Activated CD8-positive, alpha-beta memory T cell treated with anti-CD3 and anti-CD28 coated beads for 36 hours (primary cell): ENCODE results near the gene FIZ1. TPM values are rescaled to one million over a fixed set of nuclear protein-coding genes. Genes with fewer than 3 reads are reported as not detected.
"Not testable (repeated sequence)": the region's sequence is repeated elsewhere in the genome, so short reads cannot be mapped to it uniquely, and the experiment has no call there.

Experiments used
- CTCF ChIA-PET: fragments of 350-600 bp; sonication (Branson Sonifier 250); formaldehyde crosslinking; loops from one replicate; lab custom pipeline; 2021; ENCODE audit warnings: antibody characterized with exemption; lab: Charles Lee
- POLR2A ChIA-PET: fragments of 350-600 bp; sonication (Branson Sonifier 250); formaldehyde crosslinking; loops from one replicate; lab custom pipeline; 2021; ENCODE audit warnings: antibody characterized with exemption; lab: Charles Lee
- total RNA-seq, 2 experiments: library from RNA; stranded (reverse); gene quantifications; one replicate each; pipeline ENCODE4 v1.2.3, GENCODE V29; 2021

Gene FIZ1
- total RNA-seq, 2 experiments from 2014 or later = 17.4 to 17.8 TPM

DNA sequence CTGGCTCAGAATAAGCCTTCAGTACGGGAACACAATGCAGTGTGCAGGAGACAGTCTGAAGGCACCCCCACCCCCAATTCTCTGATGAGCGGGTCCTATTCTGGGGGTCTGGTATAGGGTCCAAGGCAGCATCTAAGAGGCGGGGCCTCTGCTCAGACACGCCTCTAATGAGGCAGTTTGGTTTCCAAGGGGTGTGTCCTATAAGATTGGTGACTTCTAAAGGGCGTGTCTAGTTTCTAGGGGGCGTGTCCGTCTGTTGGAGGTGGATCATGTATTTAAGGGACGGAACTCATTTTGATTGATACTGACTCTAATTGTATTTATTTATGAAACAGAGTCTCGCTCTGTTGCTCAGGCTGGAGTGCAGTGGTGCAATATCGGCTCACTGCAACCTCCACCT lies 8.7 kb downstream of the FIZ1 start:
- ChIA-PET POLR2A (no interaction called here), CTCF (no interaction called here)

DNA sequence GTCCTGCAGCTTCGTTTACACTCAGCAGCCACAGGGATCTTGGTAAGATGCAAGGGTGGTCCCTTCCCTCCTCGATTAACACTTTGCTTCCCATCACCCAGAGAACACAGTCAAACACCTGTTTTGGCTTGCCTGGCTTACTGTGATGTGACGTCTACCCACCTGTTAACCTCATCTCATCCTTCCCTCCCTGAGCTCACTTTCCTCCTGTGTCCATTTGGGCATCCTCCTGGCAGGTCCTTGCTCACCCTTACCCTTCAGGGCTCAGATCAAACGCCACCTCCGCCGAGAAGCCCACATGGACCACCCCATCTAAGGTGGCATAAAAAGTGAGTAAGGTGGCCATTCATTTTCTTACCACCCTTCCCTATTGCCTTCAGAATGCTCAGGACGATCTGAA lies 9.2 kb downstream of the FIZ1 start:
- ChIA-PET CTCF (no interaction called here), POLR2A (no interaction called here)

DNA sequence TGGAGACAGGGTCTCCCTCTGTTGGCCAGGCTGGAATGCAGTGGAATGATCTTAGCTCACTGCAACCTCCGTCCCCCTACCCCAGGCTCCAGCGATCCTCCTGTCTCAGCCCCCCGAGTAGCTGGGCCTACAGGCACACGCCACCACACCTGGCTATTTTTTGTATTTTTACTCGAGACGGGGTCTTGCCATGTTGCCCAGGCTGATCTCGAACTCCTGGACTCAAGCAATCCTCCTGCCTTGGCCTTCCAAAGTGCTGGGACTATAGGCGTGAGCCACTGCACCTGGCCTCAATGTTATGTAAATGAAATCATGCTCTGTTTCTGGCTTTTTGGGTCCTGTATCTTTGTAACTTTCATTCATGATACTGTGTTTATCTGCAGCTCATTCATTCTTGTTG lies 10.6 kb downstream of the FIZ1 start:
- ChIA-PET POLR2A (no interaction called here), CTCF (no interaction called here)

DNA sequence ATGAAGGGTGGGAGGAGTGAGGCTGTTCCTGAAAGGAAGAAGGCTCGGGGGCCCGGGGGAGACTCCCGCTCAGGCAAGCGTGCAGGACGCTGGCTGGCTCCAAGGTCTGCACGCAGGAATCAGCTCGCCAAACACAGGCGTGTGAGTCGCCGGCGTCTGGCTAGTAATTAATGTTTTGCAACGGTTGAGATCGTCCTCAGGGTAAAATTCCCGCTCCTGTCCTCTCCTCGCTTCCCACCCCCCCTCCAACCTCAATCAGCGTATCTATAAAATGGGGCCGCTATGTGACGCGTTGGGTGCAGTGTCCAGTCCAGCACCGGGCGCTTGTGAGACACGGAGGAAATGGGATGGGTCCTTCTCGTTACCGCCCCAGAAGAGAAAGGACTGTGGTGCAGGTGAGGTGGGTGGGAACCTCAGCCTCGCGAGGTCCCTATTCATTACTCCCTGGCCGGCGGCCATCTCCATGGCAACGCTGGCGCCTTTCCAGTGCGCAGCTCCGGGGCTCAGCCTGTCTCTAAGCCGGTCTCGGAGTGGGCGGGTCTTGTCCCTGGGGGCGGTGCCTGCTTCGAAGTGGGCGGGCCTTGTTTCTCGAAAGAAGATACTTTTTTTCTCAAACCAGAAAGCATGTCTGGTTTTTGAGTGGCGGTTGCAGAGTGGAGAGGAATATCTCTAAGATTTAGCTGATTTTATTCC lies 12.2 kb downstream of the FIZ1 start:
- ChIA-PET POLR2A (interaction anchor here (0.6 to 1.2 kb wide), 2 partner anchors 12 to 551 kb away, joined by 3 to 5 read pairs; partner anchors contain the start of gene FIZ1), CTCF (interaction anchor here (0.9 to 2.5 kb wide), 3 partner anchors 11 to 47 kb away, joined by 3 to 7 read pairs (median 6); partner anchors contain the start of genes FIZ1 and ZNF865)

DNA sequence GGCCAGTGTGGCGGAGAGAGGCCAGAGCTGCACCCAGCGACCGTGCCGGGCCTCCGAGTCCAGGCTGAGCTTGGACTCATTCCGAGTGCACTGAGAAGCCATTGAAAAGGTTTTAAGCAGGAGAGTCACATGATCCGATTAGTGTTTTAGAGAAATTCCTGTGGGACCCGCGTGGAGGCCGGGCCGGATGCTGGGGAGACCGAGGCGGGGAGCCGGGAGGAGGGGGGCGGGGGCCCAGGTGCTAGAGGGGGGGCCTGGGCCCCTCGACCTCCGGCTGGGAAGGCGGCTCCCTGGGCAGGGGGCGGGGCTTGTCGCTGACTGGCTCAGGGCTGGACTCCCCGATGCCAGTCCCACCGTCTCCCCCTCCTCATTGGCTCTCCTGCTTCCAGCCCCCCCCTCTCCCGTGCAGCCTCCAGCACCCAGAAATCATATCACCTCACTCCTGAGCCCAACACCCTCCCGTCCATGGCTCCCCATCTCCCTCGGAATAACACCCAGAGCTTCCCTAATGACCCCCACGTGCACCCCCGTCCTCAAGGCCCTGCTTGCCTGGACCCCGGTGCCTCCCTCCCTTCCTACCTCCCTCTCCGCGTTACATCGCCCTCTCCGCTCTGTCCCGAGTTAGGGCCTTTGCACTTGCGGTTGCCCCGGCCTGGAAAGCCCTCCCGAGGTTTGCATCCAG lies 13.5 kb downstream of the FIZ1 start:
- CTCF ChIA-PET = interaction anchor here (2.5 kb wide), 1 partner anchor 13 kb away, joined by 7 read pairs; the partner anchor contains the start of gene FIZ1
- POLR2A ChIA-PET = no interaction called here

DNA sequence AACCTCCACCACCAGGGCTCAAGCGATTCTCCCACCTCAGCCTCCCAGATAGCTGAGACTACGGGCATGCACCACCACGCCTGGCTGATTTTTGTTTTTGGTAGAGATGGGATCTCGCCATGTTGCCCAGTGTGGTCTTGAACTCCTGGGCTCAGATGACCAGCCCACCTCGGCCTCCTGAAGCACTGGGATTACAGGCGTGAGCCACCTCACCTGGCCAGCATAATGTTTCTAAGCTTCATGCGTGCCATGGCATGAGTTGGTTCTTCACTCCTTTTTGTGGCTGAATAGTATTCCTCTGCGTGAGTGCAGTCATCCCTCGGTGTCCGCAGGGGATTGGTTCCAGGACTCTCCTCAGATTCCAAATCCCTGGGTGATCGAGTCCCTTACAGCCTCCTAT lies 14.4 kb downstream of the FIZ1 start:
- ChIA-PET CTCF (interaction anchor here (0.6 kb wide), 1 partner anchor 81 kb away, joined by 3 read pairs; no protein-coding TSS in a partner anchor), POLR2A (no interaction called here)

DNA sequence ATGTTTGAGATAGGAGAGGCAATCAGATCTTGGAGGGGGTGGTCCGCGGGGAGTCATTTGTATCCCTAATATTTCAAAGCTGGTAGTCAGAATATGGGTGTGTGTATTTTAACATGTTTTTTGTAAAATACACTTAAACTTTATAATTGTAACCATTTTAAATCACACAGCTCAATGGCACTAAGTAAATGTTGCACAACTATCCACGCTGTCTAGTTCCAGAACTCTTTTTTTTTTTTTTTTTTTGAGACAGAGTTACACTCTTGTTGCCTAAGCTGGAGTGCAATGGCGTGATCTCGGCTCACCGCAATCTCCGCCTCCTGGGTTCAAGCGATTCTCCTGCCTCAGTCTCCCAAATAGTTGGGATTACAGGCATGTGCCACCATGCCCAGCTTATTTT lies 15.4 kb downstream of the FIZ1 start:
- ChIA-PET POLR2A (interaction anchor here (1.2 kb wide), 1 partner anchor 15 kb away, joined by 7 read pairs; the partner anchor contains the start of gene FIZ1), CTCF (interaction anchor here (0.6 kb wide), 1 partner anchor 80 kb away, joined by 3 read pairs; no protein-coding TSS in a partner anchor)

DNA sequence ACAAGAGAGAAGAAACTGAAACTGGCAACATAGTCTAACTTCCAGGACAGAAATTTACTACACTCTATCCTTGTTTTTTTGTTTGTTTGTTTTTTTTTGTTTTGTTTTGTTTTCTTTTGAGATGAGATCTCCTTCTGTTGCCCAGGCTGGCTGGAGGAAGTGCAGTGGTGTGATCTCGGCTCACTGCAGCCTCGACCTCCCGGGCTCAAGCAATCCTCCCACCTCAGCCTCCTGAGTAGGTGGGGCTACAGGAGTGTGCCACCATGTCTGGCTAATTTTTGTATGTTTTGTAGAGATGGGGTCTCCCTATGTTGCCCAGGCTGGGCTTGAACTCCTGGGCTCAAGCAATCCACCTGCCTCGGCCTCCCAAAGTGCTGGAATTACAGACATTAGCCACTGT lies 17.0 kb downstream of the FIZ1 start:
- POLR2A ChIA-PET = not testable (repeated sequence)

DNA sequence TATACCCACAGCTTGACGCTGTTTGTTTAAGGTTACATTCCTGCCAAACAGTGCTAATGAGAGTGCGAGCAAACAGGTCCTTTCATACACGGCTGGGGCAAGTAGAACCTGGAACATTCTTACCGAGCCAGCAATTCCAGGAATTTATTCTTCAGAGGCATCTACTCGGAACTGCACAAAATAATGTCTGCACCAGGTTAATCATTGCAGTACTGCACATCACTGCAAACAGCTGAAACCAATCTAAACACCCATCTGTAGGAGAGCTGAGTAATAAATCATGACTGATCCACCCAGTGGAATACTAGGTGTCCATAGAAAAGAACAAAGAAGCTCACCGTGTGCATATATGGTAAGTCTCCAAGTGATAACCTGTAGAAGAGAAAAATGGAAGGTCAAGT lies 17.5 kb downstream of the FIZ1 start:
- POLR2A ChIA-PET = interaction anchor here (0.7 kb wide), 1 partner anchor 17 kb away, joined by 3 read pairs; the partner anchor contains the start of gene FIZ1
- CTCF ChIA-PET = interaction anchor here (1.2 to 2.5 kb wide), 2 partner anchors 41 to 49 kb away, joined by 3 to 8 read pairs; no protein-coding TSS in a partner anchor

More for the DNA sequence above, 17.0 kb downstream of the FIZ1 start:
- CTCF ChIA-PET = interaction anchor here (2.5 kb wide), 1 partner anchor 49 kb away, joined by 8 read pairs; no protein-coding TSS in a partner anchor

DNA sequence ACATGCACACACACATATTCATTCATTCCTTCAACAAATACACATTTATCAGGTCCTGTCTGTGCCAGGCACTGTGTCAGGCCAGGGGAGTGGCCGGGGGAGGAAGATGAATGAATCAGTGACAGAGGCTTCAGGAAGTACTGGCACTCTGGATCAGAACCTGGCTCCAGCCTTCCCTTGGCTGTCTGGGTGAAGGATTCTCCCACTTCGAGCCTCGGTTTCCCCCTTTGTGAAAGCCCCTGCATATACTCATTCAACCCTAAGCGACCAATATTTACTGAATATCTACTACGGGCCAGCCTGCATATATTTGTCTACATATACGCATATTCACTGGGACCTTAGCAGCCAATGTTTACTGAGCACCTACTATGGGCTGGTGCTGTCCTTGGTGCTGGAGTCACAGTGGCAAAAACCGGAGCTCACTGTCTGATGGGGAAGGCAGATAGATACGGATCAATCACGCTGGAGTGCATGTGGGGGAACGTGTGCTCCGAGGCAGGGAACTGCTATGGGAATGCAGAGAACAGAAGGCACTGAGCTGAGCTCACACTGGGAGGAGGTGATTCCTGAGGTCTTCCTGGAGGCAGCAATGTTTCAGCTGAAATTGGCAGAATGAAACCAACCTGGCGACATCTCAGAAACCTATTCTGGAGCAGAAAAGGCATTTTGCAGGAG lies 18.0 kb downstream of the FIZ1 start:
- ChIA-PET CTCF (interaction anchor here (1.2 to 2.5 kb wide), 2 partner anchors 42 to 50 kb away, joined by 3 to 8 read pairs; no protein-coding TSS in a partner anchor), POLR2A (interaction anchor here (0.7 kb wide), 1 partner anchor 18 kb away, joined by 3 read pairs; the partner anchor contains the start of gene FIZ1)

DNA sequence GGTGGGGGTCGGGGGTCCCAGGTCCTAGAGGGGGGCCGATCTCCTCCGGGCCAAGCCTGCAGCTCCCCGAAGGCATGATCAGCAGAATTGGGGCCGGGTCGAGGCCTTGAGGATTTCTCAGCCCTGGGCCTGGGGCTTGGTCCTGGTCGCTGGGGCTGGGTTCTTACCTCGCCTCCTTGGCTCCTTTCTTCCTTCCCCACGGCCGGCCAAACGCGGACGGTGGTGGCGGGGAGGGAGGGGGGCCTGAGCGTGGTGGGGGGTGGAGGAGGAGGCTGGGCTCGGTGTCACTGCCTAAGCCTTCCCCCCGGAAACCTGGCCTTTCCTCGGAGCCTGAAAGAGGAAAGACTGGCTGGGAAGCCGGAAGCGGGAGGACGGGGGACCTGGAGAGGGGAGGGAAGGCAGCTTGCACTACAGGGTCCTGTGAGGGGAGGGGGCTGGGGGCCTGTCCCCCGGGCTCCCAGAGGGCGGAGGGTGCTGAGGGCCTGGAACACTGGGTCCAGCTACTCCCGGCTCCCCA lies 18.6 kb downstream of the FIZ1 start, which contains the start of gene ZNF579:
Gene ZNF579 (minus strand): TSS at position 221 of the 517 bp plus-strand sequence. CDS start 1,209 bp downstream, outside the sequence.
- ChIA-PET CTCF (interaction anchor here (0.9 to 2.5 kb wide), 3 partner anchors 42 to 77 kb away, joined by 3 to 8 read pairs (median 3); no protein-coding TSS in a partner anchor), POLR2A (interaction anchor here (0.7 kb wide), 1 partner anchor 19 kb away, joined by 3 read pairs; the partner anchor contains the start of gene FIZ1)

DNA sequence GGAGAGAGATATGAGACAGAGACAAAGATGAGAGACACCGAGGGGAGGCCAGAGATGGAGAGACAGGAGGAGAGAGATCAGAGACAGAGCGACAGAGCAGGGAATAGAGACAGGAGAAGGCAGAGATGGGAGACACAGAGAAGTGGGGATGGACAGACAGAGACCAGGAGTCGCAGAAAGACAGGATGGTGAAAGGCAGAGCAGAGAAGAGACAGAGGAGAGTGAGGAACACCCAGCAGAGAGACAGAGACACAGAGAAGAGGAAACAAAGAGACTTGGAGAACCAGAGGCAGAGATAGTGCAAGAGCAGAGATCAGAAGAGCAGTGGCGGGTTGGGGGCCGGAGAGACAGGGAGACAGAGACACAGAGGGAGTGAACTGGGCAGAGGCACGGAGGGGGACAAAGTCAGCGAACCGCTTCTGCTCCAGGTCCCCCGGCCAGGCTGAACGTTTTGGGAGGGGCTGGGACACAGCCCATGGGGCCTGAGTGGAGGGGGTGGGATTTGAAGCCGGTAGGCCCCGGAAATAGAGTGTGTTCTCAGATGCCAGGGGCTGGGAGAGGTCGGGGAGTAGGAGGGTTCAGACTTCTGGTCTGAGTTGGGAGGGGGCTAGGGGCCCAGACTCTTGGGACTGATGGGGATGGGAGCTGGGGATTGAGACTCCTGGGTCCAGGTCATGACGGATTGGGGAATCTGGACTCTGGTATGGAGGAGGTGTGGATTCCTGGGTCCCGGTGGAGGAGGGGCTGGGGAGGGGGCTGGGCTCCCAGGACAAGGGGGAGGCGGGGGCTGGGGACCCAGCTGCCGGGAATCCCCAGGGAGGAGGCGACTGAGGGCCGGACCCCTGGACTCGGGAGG lies 19.3 kb downstream of the FIZ1 start:
- CTCF ChIA-PET = interaction anchor here (0.9 to 2.5 kb wide), 2 partner anchors 51 to 76 kb away, joined by 3 to 8 read pairs; no protein-coding TSS in a partner anchor

DNA sequence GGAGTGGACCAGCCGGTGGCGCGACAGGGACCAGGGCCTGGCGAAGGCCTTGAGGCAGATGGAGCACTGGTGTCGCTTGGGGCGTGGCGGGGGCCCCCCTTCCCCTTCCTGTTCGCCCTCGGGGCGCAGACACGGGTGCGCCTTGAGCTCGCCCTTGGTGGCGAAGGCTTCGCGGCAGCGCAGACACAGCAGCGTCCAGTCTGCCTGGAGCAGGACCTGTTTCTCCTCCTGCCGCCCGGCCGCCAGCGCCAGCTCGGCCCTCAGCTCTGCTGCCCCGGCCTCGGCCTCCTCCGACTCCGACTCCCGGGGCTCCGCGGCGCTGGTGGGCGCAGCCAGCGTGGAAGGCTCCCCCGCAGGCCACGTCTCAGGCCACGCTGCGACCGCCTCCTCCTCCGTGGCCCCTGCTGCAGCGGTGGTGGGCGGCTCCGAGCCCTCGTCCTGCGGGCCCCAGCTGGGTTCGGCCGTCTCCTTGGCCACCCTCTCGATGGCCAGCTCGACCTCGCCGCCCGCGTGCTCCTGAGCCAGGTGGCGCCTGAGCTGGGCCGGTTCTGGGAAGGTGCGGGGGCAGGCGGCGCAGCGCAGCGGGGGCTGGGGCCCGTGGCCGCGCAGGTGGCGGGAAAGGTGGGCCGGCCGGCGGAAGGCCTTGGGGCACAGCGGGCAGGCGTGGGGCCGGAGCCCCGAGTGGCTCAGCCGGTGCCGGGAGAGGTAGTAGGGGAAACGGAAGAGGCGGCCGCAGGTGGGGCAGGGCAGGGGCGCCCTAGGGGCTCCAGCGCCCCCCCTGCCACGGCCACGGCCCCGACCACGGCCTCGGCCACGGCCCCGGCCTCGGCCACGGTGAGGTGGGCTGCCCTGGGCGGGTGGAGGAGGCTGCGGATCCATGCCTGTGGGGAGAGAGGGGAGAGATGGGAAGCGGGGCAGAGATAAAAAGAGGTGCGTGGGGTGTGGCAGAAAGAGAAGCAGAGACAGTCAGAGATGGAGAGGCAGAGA lies 20.3 kb downstream of the FIZ1 start:
- ChIA-PET CTCF (no interaction called here), POLR2A (interaction anchor here (0.5 kb wide), 1 partner anchor 25 kb away, joined by 4 read pairs; no protein-coding TSS in a partner anchor)

More for the DNA sequence above, 19.3 kb downstream of the FIZ1 start:
- POLR2A ChIA-PET = interaction anchor here (0.7 kb wide), 1 partner anchor 20 kb away, joined by 3 read pairs; the partner anchor contains the start of gene FIZ1

DNA sequence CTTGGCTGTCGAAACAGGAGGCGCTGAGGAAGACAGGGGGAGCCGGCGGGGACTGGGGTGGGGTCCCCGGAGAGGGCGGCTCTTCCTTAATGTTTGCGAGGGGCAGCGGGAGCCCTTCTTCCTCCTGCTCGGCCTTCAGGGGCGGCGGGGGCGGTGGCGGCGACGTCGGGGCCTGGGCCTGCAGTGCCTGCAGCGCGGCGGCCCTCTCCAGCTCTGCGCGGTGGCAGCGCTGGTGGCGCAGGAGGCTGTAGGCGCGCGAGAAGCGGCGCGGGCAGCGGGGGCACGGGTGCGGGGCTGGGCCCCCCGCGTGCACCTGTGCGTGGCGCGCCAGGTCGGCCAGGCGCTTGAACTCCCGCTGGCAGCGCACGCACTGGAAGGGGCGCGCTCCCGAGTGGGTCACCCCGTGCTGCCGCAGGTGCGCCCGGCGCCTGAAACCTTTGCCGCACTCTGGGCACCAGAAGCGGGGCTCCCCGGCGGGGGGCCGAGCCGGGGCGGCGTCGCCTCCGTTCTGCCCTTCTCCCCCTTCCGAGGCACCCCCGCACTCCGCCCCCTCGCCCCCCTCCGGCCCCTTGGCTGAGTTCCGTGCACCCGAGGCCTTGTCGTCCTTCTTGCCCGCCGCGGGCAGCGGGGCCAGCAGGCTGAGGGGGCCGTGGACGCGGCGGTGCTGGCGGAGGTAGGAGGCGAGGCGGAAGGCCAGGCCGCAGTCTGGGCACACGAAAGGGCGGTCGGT lies 21.1 kb downstream of the FIZ1 start:
- CTCF ChIA-PET = no interaction called here
- POLR2A ChIA-PET = no interaction called here

DNA sequence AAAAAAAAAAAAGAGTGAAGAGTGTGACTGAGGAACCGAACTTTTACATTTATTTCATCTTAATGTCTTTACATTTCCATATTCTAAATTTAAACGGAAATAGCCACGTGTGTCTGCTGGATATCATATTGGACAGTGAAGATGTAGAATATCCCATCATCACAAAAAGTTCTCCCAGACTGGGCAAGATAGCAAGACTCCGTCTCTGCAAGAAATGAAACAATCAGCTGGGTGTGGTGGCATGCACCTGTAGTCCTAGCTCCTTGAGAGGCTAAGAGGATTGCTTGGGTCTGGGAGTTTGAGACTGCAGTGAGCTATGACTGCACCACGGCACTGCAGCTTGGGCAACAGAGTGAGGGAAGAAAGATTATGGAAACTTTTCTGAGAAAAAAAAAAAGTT lies 22.6 kb downstream of the FIZ1 start:
- CTCF ChIA-PET = no interaction called here

DNA sequence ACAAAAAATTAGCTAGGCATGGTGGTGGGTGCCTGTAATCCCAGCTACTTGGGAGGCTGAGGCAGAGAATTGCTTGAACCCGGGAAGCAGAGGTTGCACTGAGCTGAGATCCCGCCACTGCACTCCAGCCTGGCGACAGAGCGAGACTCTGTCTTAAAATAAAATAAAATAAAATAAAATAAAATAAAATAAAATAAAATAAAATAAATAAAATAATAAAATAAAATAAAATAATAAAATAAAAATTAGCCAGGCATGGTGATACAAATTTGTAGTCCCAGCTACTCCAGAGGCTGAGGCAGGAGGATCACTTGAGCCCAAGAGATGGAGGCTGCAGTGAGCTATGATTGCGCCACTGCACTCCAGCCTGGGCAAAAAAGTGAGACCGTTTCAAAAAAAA lies 25.4 kb downstream of the FIZ1 start:
- POLR2A ChIA-PET = not testable (repeated sequence)
- CTCF ChIA-PET = interaction anchor here (0.6 kb wide), 1 partner anchor 58 kb away, joined by 3 read pairs; no protein-coding TSS in a partner anchor

More for the DNA sequence above, 22.6 kb downstream of the FIZ1 start:
- POLR2A ChIA-PET = no interaction called here
